DMS153 treated with DMSO at 0.1 percent for 48 hours (cell line): ENCODE measurements around the gene PLEKHG5.
A peak's percentile ranks its signal among the peaks of the same experiment; 100 is the strongest.
"Not testable (repeated sequence)": the region's sequence is repeated elsewhere in the genome, so short reads cannot be mapped to it uniquely, and the experiment has no call there.

Experiments used
- DNase-seq: peaks from one replicate; lab custom pipeline; 2025; ENCODE audit not compliant: unreplicated experiment; lab: John Stamatoyannopoulos, UW

The PLEKHG5 gene

DNA sequence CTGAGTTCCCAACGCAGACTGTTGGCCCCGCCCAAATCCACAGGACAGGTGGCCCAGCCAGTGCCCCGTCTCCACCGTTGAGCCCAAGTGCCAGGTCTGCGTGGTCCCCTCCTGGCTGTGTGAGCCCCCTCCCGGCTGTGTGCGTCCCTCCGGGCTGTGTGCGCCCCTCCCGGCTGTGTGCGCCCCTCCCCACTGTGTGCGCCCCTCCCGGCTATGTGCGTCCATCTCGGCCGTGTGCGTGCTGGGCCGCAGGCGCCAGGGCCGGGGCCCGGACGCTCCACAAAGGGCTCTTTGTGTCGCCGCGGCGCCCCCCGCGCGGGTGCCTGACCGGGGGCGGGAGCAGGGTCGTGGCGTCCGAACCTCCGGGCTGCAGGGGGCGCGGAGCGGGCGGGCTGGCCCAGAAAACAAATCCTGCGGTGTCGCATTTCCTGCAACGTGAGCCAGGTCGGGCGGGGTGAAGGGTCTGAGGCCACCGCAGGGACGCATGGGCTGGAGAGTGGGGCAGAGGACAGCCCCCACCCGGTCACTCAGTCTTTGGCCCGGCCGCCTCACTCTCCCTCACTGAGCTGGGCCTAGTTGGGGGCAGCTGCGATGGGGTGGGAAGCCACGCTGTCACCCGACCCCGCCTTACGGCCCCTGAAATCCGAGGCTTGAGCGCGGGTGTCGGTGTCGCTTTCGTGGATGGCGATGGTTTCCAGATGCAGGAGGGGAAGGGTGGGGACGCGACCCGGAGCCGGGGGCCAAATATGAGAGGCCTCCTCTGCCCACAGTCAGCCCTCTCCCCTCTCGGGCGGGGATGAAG is 44.2 kb downstream of the PLEKHG5 start:
- no peak for DNase-seq

DNA sequence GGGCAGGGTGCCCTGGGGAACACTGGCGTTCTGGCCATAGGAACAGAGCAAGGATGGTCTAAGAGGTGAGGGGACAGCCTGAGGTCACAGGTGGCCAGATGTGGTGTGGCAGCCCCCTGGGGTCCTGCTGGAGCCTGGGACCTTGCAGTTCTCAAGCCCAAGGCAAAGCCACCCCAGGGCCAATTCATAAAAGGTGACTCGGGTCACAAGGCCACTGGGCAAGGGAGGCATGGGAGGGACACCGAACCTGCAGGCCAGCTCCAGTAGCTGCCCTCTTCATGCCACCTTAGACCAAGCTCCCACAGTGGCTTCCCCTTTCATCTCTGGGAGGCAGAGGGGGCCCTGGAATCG is 44.8 kb downstream of the PLEKHG5 start:
- no peak for DNase-seq

DNA sequence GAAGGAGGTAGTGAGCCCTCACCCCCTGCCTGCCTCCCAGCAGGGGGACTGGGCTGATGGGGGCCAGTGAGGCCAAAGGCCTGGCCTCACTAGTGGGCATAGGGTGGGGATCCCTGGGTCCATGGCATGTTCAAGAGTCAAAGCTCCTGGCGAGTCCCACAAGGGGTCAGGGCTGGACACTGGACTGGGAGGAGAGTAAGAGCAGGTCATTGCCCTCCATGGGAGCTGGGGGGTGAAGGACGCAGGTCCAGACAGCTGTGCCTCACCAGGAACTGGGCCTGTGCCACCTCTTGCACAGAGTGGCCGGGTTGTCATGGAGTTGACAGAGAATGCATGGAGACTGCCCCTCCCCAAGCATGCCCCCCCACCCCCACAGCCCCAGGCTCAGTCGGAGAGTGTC is 45.5 kb downstream of the PLEKHG5 start:
- not testable (repeated sequence) for DNase-seq

DNA sequence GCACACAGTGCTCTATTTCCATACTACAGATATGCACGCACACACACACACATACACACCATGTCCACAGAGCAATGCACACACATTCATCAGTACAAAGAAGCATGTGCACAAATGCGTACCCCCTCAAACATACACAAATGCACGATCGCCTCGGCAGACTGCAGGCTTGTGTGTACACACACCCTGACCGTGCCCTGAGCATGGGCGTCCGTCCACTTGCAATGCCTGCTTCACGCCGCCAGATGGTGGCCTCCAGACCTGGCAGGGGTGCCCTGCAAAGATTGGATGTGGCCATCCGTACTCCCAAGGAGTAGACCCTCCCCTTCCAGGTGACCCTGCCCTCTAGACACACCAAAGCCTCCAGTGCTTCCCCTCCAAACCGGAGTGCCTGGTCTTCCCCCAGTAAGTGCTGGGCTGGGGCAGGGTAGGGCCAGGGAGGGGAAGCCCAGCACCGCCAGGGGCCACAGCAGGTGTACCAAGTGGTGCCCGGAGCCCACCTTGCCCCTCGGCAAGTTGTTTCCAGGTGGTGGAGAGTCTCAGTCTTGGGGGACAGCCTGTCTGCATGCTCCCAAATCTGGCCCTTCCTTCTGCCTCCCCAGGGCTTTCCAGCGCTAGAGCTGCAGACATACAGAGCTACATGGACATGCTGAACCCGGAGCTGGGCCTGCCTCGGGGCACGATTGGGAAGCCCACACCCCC is 46.3 kb downstream of the PLEKHG5 start:
- DNase-seq, result peak; percentile 41

DNA sequence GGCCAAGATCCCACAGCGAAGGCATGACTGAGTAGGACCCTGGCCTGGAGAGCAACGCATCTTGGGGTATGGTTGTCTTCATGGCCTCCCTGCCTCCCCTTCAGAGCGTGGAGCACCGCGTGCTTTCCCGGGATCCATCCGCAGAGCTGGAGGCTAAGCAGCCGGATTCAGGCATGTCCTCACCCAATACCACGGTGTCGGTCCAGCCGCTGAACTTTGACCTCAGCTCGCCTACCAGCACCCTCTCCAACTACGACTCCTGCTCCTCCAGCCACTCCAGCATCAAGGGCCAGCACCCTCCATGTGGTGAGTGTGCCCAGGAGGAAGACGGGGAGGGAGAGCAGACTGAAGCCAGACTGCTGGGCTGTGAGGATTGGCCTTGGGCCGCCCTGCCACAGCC is 47.1 kb downstream of the PLEKHG5 start:
- no peak for DNase-seq

DNA sequence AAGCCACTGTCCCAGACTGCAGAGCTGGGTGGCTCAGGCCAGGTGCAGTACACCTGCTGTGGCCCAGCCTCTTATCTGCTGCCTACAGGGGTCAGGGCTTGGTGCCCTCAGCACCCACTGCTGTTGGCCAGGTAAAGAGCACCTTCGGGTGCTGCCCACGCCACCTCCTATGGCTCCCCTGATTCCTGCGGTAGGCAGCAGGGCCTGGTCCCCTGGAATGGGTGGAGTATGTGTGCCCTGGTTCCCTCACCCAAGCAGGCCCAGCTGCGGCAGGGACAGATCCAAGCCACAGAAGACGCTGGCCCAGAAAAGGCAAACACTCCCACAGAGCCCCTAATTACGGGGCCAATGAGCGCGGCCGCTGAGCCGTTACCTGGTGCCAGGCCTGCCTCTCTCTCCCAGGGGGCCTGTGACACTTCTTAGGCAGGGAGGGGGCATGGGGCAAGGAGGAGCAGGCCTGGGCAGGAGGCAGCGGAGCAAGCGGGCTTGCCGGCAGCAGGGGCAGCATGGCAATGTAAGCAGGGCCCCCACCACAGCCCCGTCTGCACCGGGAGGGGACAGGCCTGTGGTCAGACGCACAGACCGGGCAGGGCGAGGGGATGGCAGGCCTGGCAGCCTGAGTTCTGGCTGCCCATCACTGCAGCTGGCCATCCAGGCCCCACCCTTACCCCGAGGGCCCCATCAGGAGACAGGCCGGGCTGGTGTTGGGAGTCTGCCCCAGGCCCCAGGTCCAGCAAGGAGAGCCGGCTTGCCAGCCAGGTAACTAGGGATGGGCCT is 47.9 kb downstream of the PLEKHG5 start:
- DNase-seq, result no peak

DNA sequence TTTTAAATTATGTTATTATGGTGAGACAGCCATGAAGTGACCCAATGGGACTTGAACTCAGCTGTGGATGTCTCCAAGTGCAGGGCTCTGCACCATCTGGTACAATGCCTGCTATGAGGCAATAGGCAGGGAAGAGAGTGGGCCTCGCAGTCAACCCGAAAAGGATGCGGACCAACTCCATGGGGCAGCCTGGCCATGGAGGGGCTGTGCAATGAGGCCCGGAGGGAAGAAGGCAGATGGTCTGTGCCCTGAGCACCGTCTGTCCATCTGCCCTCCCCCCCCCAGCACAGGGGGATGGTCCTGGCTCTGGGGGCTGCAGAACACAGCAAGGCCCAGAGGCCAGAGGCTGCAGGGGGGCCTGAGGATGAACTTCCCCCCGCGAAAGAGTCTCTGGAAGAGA is 49.9 kb downstream of the PLEKHG5 start:
- DNase-seq, result no peak

DNA sequence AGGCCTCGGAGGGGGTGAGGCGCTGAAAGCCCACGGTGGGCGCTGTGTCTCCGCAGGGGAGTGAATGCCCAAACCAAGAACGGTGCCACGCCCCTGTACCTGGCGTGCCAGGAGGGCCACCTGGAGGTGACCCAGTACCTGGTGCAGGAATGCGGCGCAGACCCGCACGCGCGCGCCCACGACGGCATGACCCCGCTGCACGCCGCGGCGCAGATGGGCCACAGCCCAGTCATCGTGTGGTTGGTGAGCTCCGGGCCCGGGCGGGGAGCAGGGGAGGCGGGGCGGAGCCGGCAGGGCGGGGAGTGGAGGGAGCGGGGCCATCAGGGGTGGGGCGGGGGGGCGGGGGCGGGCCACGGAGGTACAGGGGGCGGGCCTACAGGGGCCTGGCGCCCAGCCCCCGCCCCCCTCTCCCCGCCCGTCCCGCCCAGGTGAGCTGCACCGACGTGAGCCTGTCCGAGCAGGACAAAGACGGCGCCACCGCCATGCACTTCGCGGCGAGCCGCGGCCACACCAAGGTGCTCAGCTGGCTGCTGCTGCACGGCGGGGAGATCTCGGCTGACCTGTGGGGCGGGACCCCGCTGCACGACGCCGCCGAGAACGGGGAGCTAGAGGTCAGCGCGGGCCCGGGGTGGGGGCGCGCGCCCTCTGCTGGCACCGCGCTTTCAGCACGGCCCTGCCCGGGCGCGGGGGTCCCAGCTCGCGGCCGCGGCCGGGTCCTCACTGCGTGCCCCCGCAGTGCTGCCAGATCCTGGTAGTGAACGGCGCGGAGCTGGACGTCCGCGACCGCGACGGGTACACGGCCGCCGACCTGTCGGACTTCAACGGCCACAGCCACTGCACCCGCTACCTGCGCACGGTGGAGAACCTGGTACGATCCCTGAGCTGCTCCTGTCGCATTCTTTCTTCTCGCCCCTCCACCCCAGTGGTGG is 51.0 kb downstream of the PLEKHG5 start:
- peak; percentile 32 for DNase-seq

DNA sequence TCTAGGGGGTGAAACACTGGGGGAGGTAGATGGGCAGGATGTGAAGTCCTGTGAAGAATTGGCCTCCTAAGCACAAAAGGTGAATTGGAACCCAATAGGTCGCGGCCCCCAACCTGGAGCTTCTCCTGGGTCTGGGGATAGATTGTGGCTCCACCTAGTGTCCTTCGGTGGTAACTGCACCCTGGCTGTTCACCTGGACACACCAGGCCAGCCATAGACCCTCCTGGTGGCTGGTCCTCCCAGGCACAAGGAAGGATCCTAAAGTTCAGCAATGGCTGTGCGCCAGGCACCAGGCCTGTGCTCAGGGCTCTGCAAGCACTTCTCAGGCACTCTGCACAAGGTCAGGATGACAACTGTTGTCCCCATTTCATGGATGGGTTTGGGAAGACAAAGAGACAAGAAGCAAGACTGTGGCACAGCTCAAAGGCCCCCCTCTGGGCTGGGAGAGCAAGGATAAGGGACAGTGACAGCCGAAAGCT is 53.4 kb downstream of the PLEKHG5 start:
- peak; percentile 55 for DNase-seq

DNA sequence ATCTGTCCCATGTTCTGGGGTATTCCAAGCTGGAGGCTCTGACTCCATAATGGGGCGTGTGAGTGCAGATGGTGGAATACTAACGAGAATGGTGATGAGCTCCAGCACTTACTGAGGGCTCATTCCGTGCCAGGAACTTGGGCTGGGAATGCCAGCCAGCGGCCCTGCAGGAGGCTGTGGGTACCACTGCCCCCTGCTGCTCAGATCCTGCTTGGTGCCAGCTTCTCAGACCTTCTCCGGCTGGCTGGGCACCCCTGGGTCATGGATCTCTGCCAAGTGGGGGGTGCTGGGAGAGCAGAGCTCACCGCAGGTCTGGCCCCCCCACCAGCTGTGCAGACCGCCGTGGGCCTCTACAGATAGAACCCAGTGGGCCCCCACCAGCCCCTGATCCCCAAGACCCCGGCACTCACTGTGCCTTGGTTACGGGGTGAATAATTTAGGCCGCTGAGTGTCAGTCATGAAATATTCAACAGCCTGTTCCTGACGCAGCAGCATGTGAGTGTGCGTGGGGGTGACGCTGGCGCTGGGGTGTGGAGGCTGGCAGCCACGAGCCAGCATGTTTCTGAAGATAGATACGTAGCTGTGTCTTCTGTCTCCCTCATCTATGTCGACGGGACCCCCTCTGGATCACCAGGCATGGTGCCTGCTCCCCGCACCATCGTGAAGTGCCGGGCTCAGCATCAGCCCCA is 54.3 kb downstream of the PLEKHG5 start:
- DNase-seq, result not testable (repeated sequence)

DNA sequence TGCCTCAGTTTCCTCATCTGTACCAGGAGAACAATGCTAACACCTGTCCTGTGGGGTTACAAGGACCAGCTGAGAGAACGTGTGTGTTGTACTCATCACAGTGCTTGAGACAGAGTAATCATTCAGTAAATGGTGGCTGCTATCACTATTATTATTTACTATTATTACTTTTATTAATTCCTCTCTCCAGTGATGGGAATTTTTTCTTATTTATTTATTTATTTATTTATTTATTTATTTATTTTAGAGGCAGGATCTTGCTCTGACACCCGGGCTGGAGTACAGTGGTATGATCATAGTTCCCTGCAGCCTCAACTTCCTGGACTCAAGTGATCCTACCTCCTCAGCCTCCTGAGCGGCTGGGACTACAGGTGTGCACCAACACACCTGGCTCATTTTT is 55.2 kb downstream of the PLEKHG5 start:
- DNase-seq, result not testable (repeated sequence)

DNA sequence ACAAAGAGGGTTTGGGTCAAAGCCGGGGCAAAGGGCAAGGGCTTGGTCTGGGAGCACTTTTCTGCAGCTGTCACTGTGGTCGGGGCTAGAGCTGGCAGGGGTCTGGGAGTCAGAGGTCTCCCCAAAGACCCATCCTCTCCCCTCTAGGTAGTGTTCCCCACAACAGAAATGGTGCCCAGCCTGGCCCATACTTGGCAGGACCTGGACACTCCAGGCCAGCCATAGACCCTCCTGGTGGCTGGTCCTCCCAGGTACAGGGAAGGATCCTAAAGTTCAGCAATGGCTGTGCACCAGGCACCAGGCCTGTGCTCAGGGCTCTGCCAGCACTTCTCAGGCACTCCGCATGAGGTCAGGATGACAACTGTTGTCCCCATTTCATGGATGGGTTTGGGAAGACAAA is 55.9 kb downstream of the PLEKHG5 start:
- no peak for DNase-seq

DNA sequence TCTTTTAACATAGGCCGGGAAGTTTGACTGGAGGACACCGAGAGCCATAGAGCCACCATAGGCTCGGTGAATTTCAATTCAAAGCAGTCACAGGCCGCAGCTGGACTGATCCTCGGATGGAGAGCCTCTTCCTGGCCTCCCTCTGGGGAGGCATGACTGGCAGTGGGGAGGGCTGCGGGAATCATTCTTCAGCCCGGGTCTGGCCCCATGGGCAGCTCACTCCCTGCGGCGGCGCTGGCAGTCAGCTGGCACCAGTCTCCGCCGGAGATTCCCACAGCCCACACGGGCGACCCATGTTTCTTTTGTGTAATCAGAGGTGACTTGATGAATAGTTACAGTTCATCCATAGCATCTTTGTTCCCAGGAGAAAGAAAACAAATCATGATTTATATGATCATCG is 56.3 kb downstream of the PLEKHG5 start:
- no peak for DNase-seq

DNA sequence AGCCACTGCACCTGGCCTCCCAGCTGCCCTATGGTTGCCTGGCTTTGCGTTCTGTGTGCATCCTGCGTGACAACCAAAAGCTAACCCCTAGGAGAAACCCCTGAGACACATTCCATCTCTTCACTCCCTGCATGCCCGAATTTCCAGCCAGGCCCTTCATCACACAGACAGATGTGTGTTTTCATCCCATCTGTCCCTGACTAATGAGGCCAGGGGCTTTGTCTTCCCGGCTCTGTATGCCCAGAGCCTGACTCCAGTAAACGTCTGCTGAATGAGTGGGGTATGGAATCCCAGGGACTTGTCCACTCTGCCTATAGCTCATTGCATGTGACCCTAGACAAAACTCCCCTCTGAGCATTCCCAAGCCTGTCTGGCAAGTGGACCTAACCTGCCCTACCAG is 57.3 kb downstream of the PLEKHG5 start:
- no peak for DNase-seq

DNA sequence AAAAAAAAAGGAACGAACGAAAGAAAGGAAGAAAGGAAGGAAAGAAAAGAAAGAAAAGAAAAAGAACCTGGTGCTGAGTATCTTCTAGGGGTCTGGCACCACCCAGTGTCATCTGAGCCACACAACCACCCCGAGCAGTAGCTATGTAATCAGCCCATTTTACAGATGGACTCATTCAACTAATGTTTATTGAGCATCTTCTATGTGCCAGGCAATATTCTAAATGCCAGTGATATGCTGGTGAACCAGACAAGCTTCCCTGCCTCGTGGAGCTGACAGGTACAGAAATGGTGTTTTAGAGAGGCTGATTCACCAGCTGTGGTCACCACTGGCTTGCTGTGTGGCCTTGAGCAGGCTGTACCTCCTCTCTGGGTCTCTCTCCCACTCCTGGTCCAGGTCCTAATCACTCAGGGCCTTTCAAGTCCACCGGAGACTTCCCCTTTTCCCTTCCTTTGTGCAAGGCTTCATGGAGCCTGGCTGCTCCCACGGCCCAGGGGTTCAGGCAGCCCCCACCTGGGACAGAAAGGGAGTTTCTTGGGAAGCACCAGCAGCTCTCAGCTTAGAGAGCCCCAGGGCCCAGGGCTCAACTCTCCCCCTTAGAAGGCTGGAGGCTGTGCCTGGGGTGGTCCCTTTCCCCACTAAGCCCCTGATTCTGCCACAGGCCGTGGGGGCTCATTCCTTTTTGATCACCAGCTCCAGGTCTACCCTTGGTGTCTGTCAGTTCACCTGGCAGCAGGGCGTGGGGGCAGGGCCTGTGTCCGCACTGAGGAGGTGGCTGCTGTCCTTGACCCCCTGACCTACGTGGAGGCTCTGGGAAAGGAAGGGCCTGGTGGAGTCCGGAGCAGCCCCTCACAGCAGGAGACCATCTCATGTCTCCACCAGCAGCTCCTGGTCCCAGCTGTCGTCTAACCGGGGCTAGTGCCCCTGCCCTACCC is 59.6 kb downstream of the PLEKHG5 start:
- DNase-seq, result not testable (repeated sequence)

DNA sequence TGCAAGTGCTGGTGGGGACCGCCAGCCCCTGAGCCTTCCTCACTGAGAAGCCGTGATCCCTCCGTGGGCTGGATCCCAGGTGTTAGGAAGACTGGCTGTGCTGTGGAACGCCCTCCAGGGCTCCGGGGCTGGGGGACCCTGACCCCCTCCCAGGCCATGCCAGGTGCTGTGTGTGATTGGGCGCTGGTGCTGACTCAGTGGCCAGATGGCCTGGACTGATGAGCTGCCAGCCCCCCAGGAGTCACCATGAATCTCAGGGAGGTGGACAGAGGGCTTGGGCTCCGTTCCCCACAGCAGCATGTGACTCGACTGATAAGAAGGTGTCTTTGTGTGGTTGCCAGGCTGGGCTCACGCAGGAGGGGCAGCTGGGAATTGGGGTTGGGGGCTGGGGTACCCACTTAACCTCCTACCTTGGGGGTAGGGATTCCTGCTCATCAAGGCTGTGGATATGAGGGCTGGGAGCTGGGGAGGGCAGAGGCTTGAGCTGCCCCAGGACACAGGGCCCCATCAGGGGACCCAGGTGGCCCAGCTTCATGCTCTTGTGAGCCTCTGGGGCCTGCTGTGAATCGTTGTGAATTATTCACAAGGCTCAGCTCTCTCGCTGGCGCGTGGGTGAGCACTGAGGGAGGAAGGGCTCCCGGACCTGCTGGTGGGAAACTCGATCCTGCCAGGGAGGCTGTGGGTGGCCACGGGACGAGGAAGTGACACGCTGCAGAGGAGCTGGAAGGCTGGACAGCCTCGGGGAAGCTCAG is 61.6 kb downstream of the PLEKHG5 start:
- DNase-seq, result not testable (repeated sequence)

DNA sequence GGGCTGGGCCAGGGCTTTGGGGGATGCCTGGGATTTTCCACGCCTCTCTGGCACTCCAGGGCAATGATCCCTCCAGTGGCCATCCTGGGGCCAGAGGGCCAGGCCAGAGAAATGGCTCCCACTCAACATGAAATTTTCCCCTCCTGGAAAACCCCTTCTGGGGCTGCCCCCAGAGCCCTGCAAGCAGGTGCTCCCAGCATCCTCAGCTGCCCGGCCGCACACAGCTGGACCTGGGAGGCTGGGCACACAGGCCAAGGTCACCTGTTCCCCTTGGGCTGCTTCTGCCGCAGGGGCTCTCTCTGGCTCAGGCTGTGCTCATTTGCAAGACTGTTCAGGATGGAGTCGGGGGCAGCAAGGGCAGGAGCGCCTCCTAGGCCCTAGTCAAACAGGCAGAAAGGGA is 63.0 kb downstream of the PLEKHG5 start:
- not testable (repeated sequence) for DNase-seq
